HG02678 (cell line): ENCODE measurements around the gene ASB4.

Source experiments
- ATAC-seq: cut with Tn5 transposase; IDR thresholded peaks from one replicate; pipeline ENCODE4 v1.9.1; 2021; ENCODE audit warnings: mild to moderate bottlenecking, moderate library complexity; ENCODE audit not compliant: unreplicated experiment

Gene ASB4

DNA sequence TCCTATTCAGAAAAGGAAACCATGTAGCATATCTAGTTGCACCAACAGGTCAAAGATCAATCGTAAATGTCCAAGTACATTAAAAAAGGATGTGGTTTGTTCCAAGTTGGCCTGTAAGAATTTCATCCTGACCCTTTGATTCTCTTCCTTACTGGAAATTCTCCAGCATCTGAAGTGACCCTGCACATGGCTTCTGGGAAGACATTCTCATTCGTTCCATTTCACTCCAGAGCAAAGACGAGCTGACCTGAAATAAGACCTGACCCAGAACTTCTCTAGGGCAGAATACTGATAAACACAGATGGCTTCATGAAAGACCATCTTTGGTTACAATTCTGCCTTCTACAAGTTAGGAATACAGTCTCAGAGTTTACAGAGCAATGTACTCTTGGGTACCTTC lies 39.8 kb downstream of the ASB4 start:
- ATAC-seq, result no peak

DNA sequence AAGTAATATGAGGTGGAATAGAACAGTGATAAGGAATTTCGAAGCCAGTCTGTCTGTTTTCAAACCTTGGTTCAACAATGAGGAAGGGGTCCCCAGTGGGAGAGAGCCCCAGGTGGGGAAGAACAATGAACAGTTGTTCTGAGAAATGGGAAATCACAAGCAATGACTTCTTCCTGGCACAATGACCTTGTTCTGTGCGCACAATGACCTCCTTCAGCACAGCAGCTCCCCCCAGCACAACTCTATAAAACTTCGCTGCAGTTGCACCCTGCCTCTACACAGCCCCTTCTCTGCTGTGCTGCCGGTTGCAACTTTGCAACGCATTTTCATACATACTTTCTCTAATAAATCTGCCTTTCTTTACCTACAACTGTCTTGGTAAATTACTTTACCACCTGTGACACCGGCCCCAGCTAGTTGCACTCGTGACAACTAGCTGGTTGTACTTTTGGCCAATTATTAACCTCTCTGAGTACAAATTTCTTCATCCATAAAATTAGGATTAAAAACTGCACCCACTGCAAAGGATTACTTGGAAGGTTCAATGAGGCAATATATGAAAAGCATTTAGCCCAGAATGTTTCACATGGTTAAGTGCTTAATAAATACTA lies 40.5 kb downstream of the ASB4 start:
- no peak for ATAC-seq

DNA sequence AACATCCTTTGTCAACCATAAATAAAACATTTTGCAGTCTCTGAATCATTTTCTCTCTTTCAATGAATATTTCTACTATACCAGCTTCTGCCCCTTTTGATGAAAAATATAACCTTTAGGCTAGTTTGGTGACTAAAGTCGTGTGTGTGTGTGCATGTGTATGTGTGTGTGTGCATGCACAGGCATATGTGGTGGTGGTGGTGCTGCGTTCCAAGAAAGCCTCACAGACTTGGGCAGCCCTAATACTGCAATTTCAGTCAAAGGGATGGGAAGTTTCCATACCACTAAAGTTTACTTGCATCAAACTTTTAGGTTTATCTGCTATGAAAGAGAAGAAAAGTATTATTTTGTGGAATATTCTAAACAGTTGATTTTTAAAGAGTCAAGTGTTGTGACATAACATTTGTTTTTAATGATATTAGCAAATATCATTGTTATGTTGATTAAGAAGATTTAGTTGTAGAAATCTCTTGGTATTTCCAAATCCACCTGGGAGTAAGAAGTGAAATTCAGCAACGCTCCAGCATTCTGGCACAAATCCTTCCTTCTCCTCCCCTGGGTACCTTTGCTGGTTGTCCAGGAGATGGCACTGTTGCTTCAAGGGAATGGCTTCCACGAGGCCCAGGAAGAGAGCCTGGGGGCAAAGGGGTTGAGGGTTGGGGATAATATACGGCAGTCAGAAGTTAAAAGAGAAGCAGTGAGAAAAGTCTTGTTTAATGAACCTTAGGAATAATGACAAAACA lies 41.5 kb downstream of the ASB4 start:
- peak; percentile 81 for ATAC-seq

DNA sequence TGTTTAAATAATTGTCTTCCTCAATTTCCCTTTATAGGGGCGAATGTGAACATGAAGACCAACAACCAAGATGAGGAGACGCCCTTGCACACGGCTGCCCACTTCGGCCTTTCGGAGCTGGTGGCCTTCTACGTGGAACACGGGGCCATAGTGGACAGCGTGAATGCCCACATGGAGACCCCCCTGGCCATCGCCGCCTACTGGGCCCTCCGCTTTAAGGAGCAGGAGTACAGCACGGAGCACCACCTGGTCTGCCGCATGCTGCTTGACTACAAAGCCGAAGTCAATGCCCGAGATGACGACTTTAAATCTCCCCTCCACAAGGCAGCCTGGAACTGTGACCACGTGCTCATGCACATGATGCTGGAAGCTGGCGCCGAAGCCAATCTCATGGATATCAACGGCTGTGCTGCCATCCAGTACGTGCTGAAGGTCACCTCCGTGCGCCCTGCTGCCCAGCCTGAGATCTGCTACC lies 42.1 kb downstream of the ASB4 start:
- ATAC-seq, result no peak

DNA sequence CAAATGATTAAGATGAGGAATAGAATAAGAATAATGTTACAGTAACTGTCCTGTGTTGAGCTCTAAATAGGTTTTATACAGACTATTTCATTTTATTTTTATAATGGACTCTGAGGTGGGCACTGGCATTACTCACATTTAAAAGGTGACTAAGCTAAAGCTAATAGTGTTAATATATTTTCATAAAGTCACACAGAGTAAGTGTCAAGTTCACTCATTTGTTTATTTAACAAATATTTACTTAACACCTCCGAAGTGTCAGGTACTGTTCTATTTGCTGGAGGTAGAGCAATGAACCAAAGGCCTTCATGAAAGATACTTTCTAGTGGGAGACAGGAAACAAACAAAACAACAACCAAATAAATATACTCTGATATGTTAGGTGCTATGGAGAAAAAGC lies 44.0 kb downstream of the ASB4 start:
- no peak for ATAC-seq

DNA sequence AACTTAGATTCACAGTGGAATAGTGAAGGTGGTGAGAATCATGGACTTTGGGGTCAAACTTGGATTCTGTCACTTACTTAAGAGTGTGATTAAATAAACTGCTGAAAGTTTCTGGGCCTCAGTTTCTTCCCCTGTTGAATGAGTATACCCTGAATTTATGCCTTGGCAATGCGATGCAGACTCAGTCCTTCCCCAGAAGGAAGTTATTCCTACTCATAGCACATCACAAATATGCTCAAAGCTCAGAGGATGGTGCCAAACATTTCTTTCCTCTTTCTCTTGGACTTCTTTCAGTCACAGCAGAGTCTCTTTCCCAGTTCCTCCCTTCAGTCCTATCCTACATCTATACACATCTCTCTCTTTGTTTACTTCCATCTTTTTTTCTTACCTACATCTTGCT lies 45.1 kb downstream of the ASB4 start:
- ATAC-seq, result no peak

DNA sequence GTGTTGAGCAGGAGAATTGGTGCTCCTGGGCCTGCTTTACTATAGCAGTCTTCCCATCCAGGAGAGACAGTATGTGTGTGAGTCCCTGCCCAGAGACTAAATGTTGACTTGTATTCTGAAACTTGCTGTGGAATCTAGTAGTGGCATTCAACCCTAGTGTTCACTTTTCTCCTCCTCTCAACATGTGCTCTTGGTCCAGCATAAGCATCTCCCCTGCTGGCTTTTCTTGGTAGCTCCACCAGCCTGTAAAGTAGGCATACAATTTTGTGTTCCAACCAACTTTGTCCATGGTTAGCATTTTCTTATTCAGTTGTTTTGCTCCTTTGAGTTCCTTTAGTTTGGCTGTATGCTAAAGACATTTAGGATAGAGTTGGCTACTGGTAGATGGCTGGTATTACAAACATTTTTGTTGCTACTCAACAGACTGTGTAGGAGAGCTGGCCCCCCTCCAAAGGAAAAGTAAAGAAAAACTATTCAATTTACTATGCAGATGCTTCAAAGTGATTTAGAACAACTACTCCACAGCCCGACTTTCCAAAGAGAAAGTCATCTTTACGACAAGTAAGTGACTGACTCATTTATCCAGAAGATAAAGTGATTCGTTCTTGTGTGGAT lies 46.0 kb downstream of the ASB4 start:
- ATAC-seq, result no peak

DNA sequence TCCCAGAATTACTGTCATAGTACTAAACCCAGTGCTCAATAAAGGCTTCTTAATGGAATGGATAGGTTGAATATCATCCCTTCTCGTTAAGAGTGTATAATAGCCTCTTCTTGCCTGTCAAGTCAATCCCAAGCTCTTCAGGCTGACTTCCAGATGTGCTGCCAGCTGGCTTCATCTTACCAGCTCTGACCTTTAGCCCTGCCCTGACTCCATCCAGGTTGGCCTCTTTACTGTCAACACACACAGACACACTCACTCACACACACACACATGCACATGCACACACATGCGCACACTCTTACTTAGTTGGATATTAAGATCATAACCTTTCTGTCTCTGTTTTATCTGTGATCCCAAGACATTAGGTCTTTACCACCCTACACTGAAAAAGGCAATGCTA lies 49.1 kb downstream of the ASB4 start:
- ATAC-seq, result no peak

DNA sequence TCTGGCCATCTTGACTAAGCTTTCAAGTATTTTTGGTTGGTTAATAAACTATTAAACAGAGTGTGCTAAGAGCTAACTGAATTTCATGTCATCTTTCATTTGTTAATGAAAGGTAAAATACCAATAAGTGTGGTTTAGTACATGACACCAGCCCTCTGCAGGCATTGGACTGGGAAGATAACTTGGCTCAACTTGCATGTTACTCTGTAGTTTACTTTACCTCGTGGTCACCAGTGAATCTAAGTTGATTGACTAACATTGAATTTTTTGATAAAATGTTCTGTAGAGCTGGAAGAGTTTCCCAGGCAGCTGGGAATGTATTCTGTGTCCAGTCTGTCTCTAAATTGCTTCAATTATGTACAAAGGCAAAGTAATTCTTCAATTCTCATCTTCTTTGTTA lies 49.9 kb downstream of the ASB4 start:
- ATAC-seq, result no peak

DNA sequence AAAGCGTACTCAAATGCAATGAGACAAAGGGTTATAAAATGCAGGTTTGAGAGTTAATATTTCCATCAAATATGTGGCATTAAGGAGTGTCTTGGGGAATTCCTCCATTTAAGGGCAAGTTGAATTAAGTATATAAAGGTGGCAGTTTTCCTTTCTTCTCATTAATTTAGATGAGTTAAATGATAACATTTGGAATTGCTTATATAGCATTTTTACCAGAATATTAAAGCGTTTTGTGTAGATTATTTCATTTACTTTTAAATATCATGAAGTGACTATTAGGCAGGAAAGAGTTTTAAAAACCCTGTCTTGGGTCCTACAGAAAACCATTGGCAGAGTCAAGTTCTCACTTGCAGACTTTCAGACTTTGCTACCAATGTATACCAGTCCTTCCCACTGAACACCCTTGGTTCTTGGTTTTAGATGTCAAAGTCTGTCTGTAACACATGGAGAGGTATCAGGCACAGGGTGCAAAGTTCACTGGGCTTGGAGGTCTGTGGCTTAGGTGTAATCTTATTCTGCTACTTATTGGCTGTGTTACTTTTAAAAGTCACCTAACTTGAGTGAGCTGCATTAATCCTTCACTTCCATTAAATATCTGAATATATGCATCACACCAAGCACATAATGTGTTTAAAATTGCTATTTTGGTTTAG lies 51.0 kb downstream of the ASB4 start:
- no peak for ATAC-seq

DNA sequence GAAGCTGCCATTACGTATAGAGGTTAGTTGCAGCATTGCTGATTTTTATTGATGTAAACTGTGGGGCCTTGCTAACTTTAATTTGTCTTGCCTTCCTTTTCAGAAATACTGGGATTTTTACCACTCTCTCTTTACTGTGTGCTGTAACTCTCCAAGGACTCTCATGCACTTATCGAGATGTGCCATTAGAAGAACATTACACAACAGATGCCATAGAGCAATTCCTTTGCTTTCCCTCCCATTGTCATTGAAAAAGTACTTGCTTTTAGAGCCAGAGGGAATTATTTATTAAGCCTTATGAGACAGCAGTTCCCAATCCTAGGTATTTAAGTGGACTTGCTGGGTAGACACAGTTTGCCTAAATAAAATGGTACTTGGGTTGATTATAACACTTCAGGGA lies 51.7 kb downstream of the ASB4 start:
- no peak for ATAC-seq

DNA sequence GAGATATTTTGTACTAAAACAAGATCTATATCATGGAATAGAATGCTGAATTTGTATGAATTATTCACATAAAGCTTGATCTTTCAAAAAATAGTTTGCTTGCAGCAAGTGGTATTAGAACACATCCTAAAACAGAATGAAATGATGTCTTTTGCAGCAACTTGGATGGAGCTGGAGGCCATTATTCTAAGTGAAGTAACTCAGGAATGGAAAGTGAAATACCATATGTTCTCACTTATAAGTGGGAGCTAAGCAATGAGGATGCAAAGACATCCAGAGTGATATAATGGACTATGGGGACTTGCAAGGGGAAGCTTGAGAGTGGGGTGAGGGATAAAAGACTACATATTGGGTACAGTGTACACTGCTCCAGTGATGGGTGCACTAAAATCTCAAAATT lies 53.7 kb downstream of the ASB4 start:
- no peak for ATAC-seq

DNA sequence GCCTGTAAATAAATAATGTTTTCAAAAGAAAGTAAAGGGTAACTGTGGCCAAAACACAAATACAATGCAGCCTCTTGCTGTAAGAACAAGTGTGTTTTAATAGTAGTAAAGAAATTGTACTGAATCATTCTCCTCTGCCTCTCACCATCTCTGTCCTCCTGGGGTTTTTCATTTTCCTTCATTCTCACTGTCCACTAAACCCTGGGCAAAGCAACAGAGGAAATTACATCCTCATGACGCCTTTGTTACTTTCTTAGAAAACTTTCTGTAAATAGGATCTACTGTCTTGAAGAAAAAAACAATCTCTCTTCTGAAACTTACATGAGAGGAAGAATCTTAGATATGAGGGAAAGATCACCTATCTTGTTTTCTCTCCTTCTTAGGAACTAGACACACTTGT lies 54.6 kb downstream of the ASB4 start:
- no peak for ATAC-seq

DNA sequence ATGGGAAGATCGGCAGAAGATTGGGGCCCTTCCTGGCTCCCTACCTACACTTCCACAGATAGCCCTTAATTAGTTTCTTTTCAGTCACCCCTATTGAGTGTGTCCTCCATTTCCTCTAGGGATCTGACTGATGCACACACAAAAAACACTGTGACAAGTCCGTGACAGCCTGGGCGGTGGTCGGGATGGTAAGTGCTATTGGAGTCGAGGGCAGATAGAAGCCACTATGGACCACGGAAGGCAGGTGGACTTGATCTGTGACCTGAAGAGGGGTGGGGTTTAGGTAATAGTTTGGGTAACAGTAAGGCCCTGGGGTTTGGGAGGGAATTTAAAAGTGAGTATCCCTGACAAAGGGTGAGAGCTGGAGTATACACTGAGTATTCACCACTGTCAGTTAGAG lies 57.6 kb downstream of the ASB4 start:
- ATAC-seq, result no peak

DNA sequence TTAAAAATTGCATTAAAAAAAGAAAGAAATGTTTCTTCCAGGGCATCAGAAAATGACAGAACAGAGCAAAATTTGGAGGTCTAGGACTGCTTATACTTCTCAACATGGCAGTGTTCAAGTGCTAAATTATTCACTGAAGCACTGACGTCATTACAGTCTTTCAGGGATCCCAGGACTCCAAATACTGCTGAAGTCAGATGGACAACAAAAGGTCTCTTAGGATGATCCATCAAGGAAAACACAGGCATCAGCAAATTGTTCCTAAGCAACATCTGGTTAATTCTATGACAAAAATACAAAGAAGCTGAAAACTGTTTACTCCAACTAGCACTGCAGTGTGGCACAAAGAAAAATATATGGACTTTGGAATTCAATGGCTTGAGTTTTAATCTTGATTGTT lies 58.4 kb downstream of the ASB4 start:
- ATAC-seq, result no peak

DNA sequence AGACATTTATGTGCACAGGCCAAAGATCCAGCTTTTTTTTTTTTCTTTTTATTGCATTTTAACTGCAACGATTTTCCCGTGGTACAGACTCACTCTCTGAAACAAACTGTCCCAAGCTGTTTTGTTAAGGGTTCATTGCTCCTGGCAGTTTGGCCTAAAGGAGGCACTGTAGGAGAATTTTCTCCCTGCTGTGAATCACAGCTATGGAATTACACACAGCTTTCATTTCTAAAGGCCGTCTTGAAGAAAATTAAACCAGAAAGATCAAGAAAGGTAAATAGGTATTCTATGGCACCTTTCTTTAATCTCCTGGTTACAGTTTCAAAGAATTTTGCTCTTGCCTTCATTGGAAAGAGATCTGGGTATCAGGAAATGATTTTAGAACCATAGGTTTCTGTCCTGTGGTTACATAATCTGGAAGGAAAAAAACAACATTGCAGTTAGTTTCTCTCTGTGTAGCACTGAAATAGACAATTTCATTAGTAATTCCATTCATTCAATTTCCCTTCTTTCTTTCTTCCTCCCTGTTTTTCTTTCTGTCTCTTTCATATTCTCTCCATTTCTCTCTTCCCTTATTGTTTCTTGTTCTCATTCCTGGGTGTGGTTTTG lies 59.4 kb downstream of the ASB4 start:
- peak; percentile 58 for ATAC-seq

DNA sequence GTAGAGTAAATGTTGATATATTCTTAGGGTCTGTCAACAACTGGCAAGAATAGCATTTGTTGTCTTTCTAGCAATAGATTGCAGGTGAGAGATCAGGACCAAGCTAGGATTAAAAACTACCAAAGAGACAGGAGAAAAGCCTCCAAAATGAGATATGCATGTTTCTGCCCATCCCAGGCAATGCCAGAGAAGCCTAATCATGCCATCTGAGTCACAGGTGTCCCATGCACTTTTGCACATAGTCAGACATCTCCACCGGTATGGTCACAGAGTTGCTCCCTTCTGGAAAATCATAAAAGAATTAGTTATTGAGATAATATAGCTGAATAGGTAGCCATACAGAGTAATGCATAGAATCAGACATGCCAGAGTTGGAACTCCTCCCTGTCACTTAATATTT lies 59.9 kb downstream of the ASB4 start:
- no peak for ATAC-seq

DNA sequence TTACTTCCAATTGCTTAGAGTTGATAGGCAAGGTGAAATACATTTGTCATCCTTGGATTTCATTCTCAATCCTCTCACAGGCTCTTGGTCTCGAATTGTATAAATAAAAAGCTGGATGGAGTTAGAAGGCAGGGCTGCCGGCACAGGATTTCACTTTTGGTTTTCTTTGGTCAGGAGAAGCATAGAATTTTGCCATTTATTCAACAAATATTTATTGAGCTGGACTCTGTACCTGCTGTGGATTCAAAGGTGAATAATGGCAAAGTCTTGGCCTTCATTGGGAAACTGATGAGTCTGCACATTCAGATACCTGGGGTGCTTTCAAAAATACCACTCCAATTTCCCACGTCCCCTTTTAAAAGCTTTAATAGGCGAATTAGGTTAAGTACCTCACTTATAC lies 60.9 kb downstream of the ASB4 start:
- ATAC-seq, result no peak

DNA sequence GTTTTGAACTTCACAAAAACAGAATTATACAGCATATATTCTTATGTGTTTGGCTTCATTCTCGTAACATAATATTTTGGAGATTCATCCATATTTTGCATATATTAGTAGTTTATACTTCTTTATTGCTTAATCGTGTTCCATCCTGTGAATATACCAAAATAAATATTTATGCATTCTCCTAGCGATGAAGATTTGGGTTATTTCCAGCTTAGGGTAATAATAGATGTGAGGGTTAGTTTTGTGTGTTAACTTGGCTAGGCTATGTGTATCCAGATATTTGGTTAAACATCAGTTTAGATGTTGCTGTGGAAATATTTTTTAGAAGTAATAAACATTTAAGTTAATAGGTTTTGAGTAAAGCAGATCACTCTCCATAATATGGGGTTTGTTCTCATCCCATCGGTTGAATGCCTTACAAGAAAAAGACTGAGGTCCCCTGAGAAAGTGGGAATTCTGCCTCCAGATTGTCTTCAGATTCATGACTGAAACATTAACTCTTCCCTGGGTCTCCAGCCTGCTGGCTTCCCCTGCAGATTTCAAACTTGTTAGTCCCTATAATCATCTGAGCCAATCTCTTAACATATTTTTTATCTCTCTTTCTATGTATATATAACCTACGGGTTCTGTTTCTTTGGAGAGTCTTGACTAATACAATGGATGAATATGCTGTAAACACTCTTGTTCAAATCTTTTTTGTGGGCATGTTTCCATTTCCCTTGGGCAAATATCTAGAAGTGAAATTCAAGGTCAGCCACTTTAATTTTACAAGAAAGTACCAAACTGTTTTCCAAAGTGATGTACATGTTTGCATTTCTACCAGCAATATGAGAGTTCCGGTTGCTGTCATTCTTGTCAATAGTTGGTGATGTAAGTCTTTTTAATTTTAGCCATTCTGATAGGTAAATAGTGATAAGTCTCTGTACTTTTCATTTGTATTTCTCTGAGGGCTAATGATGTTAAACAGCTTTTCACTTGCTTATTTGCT lies 61.9 kb downstream of the ASB4 start:
- ATAC-seq, result no peak

DNA sequence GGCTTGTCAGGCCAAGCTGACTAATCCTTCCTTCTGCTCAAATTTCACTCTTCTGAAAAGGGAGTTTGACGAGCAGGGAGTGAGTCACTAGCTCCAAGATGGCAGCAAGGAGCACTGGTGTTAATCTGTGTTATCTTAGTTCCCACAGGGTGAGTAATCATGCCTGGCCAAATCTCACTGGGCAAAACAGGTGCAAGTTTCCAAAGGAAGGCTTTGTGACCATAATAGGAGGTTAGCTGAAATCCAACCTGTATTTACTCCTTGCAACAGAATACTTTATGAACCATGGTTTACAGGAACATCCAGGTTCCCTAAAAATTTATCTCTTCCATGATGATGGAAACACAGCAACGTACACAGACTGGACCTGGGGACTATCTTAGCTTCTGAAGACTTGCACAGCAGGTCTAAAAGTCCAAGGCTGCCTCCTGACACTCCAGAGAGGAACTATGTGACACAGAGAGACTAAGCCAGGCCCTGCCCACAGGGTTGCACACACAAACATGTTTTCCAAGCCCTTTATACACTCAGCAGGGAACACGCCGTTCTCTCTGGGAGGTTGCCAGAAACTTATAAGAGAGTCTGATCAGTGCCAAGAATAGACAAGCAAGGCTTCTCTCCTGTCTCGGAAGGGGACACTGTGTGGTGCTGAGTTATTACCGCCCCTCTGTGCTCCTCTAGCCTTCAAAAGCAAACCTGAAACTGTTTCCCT lies 64.2 kb downstream of the ASB4 start:
- ATAC-seq, result no peak
